Mesenchymal stem cell (in vitro differentiated cells and primary cell): ENCODE results near the gene ZNF710.

Source experiments
- DNase-seq: peaks from one replicate; pipeline ENCODE4 v3.0.0-alpha.2; 2013
- H2AFZ ChIP-seq: one replicate; pipeline ENCODE4 v1.6.1; 2013; ENCODE audit warnings: low read depth, mild to moderate bottlenecking, control low read depth, inconsistent platforms, low read length, moderate library complexity
- H2AK5ac ChIP-seq: 2 replicates; pipeline ENCODE4 v1.6.1; 2013; ENCODE audit warnings: low read length, moderate library complexity, mild to moderate bottlenecking, inconsistent platforms; ENCODE audit not compliant: severe bottlenecking
- H2BK120ac ChIP-seq: one replicate; pipeline ENCODE4 v1.6.1; 2013; ENCODE audit warnings: low read depth, mild to moderate bottlenecking, inconsistent platforms, low read length, moderate library complexity
- H2BK12ac ChIP-seq, 2 experiments: one replicate each; pipeline ENCODE4 v1.6.1; 2013; ENCODE audit warnings: inconsistent platforms in 2 of 2, low read length in 2 of 2, mild to moderate bottlenecking in 2 of 2, moderate library complexity in 2 of 2, control low read depth in 1 of 2
- H2BK15ac ChIP-seq: one replicate; pipeline ENCODE4 v1.6.1; 2013; ENCODE audit warnings: mild to moderate bottlenecking, low read depth, inconsistent platforms; ENCODE audit not compliant: poor library complexity, severe bottlenecking
- H2BK5ac ChIP-seq: 2 replicates; pipeline ENCODE4 v1.6.1; 2013; ENCODE audit warnings: low read depth, mild to moderate bottlenecking, low read length, control low read depth, inconsistent platforms; ENCODE audit not compliant: poor library complexity, severe bottlenecking
- H3K14ac ChIP-seq, 2 experiments: one replicate each; pipeline ENCODE4 v1.6.1; 2013; ENCODE audit warnings: inconsistent platforms in 2 of 2, low read length in 2 of 2, control low read depth in 1 of 2, mild to moderate bottlenecking in 1 of 2, moderate library complexity in 1 of 2
- H3K18ac ChIP-seq, 2 experiments: one replicate each; pipeline ENCODE4 v1.6.1; 2013; ENCODE audit warnings: inconsistent platforms in 2 of 2, low read length in 2 of 2, control low read depth in 1 of 2, low read depth in 1 of 2, mild to moderate bottlenecking in 1 of 2
- H3K23ac ChIP-seq, 2 experiments: one replicate each; pipeline ENCODE4 v1.6.1; 2013; ENCODE audit warnings: inconsistent platforms in 2 of 2, low read length in 2 of 2, mild to moderate bottlenecking in 2 of 2, moderate library complexity in 2 of 2, control low read depth in 1 of 2
- H3K27ac ChIP-seq: 2 replicates; pipeline ENCODE4 v1.5.1; 2013; ENCODE audit warnings: mild to moderate bottlenecking, moderate library complexity, low read length, control low read depth, inconsistent platforms; ENCODE audit not compliant: poor library complexity, severe bottlenecking
- H3K27me3 ChIP-seq, 2 experiments: 2 replicates each; pipeline versions ENCODE4 v1.6.1 to v1.7.0; 2013; ENCODE audit warnings: low read length in 2 of 2, mild to moderate bottlenecking in 2 of 2, moderate library complexity in 2 of 2, control low read depth in 1 of 2, inconsistent platforms in 1 of 2; ENCODE audit not compliant: control insufficient read depth in 1 of 2, insufficient read depth in 1 of 2
- H3K36me3 ChIP-seq, 2 experiments: 2 replicates each; pipeline versions ENCODE4 v1.6.1 to v1.7.0; 2013; ENCODE audit warnings: low read length in 2 of 2, control low read depth in 1 of 2, inconsistent platforms in 1 of 2, low read depth in 1 of 2, mild to moderate bottlenecking in 1 of 2; ENCODE audit not compliant: insufficient read depth in 2 of 2, control insufficient read depth in 1 of 2
- H3K4ac ChIP-seq, 2 experiments: one replicate each; pipeline ENCODE4 v1.6.1; 2013; ENCODE audit warnings: inconsistent platforms in 2 of 2, low read length in 2 of 2, mild to moderate bottlenecking in 2 of 2, moderate library complexity in 2 of 2, control low read depth in 1 of 2, low read depth in 1 of 2
- H3K4me1 ChIP-seq: 2 replicates; pipeline ENCODE4 v1.6.1; 2013; ENCODE audit warnings: low read depth, low read length, control low read depth; ENCODE audit not compliant: control insufficient read depth, insufficient read depth
- H3K4me2 ChIP-seq: 2 replicates; pipeline ENCODE4 v1.6.1; 2013; ENCODE audit warnings: low read length, mild to moderate bottlenecking, inconsistent platforms; ENCODE audit not compliant: poor library complexity, severe bottlenecking
- H3K4me3 ChIP-seq, 2 experiments: 2 replicates each; pipeline versions ENCODE4 v1.5.1 to v1.7.0; 2013; ENCODE audit warnings: low read length in 2 of 2, mild to moderate bottlenecking in 2 of 2, control low read depth in 1 of 2, low read depth in 1 of 2; ENCODE audit not compliant: insufficient read depth in 1 of 2
- H3K79me1 ChIP-seq: replicated peaks from 2 replicates; pipeline ENCODE4 v1.6.1; 2013; ENCODE audit warnings: mild to moderate bottlenecking, control low read depth, low read length, inconsistent platforms; ENCODE audit not compliant: poor library complexity, severe bottlenecking
- H3K9ac ChIP-seq: 2 replicates; pipeline ENCODE4 v1.7.0; 2013; ENCODE audit warnings: mild to moderate bottlenecking, low read length, moderate library complexity
- H3K9me3 ChIP-seq: 2 replicates; pipeline ENCODE4 v1.7.0; 2013; ENCODE audit warnings: mild to moderate bottlenecking, low read length; ENCODE audit not compliant: control insufficient read depth
- H4K8ac ChIP-seq: one replicate; pipeline ENCODE4 v1.6.1; 2013; ENCODE audit warnings: inconsistent platforms, mild to moderate bottlenecking, low read length, moderate library complexity
- H4K91ac ChIP-seq: one replicate; pipeline ENCODE4 v1.6.1; 2013; ENCODE audit warnings: mild to moderate bottlenecking, low read length, inconsistent platforms
- WGBS: methylation state at CpG from one replicate; pipeline ENCODE4 v1.1.7; 2013; ENCODE audit warnings: mixed read lengths; 5-methylcytosine and 5-hydroxymethylcytosine counted together

ZNF710 gene

GRCh38 chr15:90037961-90038631 is 37.0 kb downstream of the ZNF710 start:
- H3K4me3 ChIP-seq, result no peak overlapping the region
- H3K27me3 ChIP-seq, result no peaks in the 10 kb centered on the region
- peak overlapping the region; percentile 93 for H2BK120ac ChIP-seq
- H2AFZ ChIP-seq, result no peak overlapping the region
- no peaks in the 10 kb centered on the region for H3K9me3 ChIP-seq
- peak overlapping the region; percentile 22 for H2BK5ac ChIP-seq
- peak overlapping the region in 1 of 2 experiments; percentile 1 for H3K14ac ChIP-seq
- peaks cover 0 to 10% of the 10 kb centered on the region in 2 experiments for H3K36me3 ChIP-seq
- peak overlapping the region; percentile 92 for H4K91ac ChIP-seq
- WGBS, result 80% methylated on average over 14 of the region's 14 CpGs
- H3K4me1 ChIP-seq, result peaks cover 38% of the 10 kb centered on the region
- peaks cover 48% of the 10 kb centered on the region for H3K79me1 ChIP-seq
- peak overlapping the region; percentile 95 for H2AK5ac ChIP-seq
- peak overlapping the region; percentile 77 to 93 for H3K4ac ChIP-seq
- H3K18ac ChIP-seq, result peak overlapping the region; percentile 71 to 89
- peak; percentile 45 for DNase-seq
- no peak overlapping the region for H3K9ac ChIP-seq
- H2BK15ac ChIP-seq, result peak overlapping the region; percentile 75
- peak overlapping the region; percentile 82 to 97 for H2BK12ac ChIP-seq
- H3K23ac ChIP-seq, result no peak overlapping the region
- H4K8ac ChIP-seq, result peak overlapping the region; percentile 90
- H3K27ac ChIP-seq, result peak overlapping the region; percentile 26
- no peak overlapping the region for H3K4me2 ChIP-seq

GRCh38 chr15:90038632-90039095 is 37.5 kb downstream of the ZNF710 start:
- Histone ChIP-seq H2AFZ (no peak overlapping the region), H3K4me1 (peaks cover 38% of the 10 kb centered on the region), H3K36me3 (peaks cover 0 to 10% of the 10 kb centered on the region in 2 experiments), H2BK5ac (no peak overlapping the region), H3K79me1 (peaks cover 51% of the 10 kb centered on the region), H4K8ac (no peak overlapping the region), H3K9ac (no peak overlapping the region), H2BK15ac (no peak overlapping the region), H3K14ac (no peak overlapping the region), H3K27ac (no peak overlapping the region), H3K4ac (no peak overlapping the region), H3K23ac (no peak overlapping the region), H3K4me3 (no peak overlapping the region), H3K9me3 (no peaks in the 10 kb centered on the region), H3K18ac (no peak overlapping the region), H4K91ac (no peak overlapping the region), H3K27me3 (no peaks in the 10 kb centered on the region), H2BK120ac (no peak overlapping the region), H3K4me2 (no peak overlapping the region), H2AK5ac (no peak overlapping the region), H2BK12ac (peak overlapping the region in 1 of 2 experiments; percentile 11)
- WGBS, result 100% methylated on average over 2 of the region's 3 CpGs
- no peak for DNase-seq

GRCh38 chr15:90039996-90040395 is 38.9 kb downstream of the ZNF710 start:
- no peak overlapping the region for H4K91ac ChIP-seq
- no peak overlapping the region for H4K8ac ChIP-seq
- peaks cover 3 to 14% of the 10 kb centered on the region in 2 experiments for H3K36me3 ChIP-seq
- no peak overlapping the region for H3K4me3 ChIP-seq
- H3K27ac ChIP-seq, result no peak overlapping the region
- no peak overlapping the region for H3K4me2 ChIP-seq
- H3K14ac ChIP-seq, result peak overlapping the region in 1 of 2 experiments; percentile 87
- H2BK120ac ChIP-seq, result no peak overlapping the region
- H3K27me3 ChIP-seq, result no peaks in the 10 kb centered on the region
- H3K4me1 ChIP-seq, result peaks cover 36% of the 10 kb centered on the region
- H2BK12ac ChIP-seq, result peak overlapping the region in 1 of 2 experiments; percentile 65
- no peak overlapping the region for H3K9ac ChIP-seq
- H2BK5ac ChIP-seq, result no peak overlapping the region
- DNase-seq, result no peak
- peaks cover 54% of the 10 kb centered on the region for H3K79me1 ChIP-seq
- no peak overlapping the region for H3K4ac ChIP-seq
- no peak overlapping the region for H3K23ac ChIP-seq
- no peak overlapping the region for H3K18ac ChIP-seq
- no peak overlapping the region for H2BK15ac ChIP-seq
- H2AK5ac ChIP-seq, result no peak overlapping the region
- no peak overlapping the region for H2AFZ ChIP-seq
- H3K9me3 ChIP-seq, result no peaks in the 10 kb centered on the region
- 82% methylated on average over 5 of the region's 5 CpGs for WGBS

GRCh38 chr15:90040618-90041017 is 39.5 kb downstream of the ZNF710 start:
- Histone ChIP-seq H3K4me3 (no peak overlapping the region), H3K36me3 (peaks cover 7 to 14% of the 10 kb centered on the region in 2 experiments), H3K18ac (no peak overlapping the region), H3K27ac (no peak overlapping the region), H3K4me1 (peaks cover 35% of the 10 kb centered on the region), H4K91ac (no peak overlapping the region), H3K23ac (no peak overlapping the region), H2BK120ac (no peak overlapping the region), H2AK5ac (no peak overlapping the region), H3K9me3 (no peaks in the 10 kb centered on the region), H4K8ac (no peak overlapping the region), H2BK5ac (no peak overlapping the region), H2BK15ac (no peak overlapping the region), H3K79me1 (peaks cover 56% of the 10 kb centered on the region), H3K4me2 (no peak overlapping the region), H3K14ac (no peak overlapping the region), H3K4ac (no peak overlapping the region), H2AFZ (no peak overlapping the region), H3K9ac (no peak overlapping the region), H3K27me3 (no peaks in the 10 kb centered on the region), H2BK12ac (no peak overlapping the region)
- no peak for DNase-seq
- 87% methylated on average over 6 of the region's 6 CpGs for WGBS
